Rectal smooth muscle tissue (tissue), 1 donor: ENCODE data around the gene DGKE.

ENCODE experiments used
- H3K27ac ChIP-seq: one replicate; pipeline ENCODE4 v1.7.0; 2013; ENCODE audit warnings: low read depth, low read length, inconsistent platforms
- H3K27me3 ChIP-seq: one replicate; pipeline ENCODE4 v1.7.0; 2013; ENCODE audit warnings: low read length; ENCODE audit not compliant: control insufficient read depth, insufficient read depth
- H3K36me3 ChIP-seq: one replicate; pipeline ENCODE4 v1.7.0; 2013; ENCODE audit warnings: low read length; ENCODE audit not compliant: control insufficient read depth, insufficient read depth
- H3K4me1 ChIP-seq: one replicate; pipeline ENCODE4 v1.7.0; 2013; ENCODE audit warnings: low read length; ENCODE audit not compliant: control insufficient read depth, insufficient read depth
- H3K4me3 ChIP-seq: one replicate; pipeline ENCODE4 v1.7.0; 2013; ENCODE audit warnings: low read length
- H3K9ac ChIP-seq: one replicate; pipeline ENCODE4 v1.7.0; 2013; ENCODE audit warnings: low read length

The DGKE gene

GRCh38 chr17:56887105-56887504, 53.2 kb downstream of the DGKE start:
- H3K4me3 ChIP-seq = no peak overlapping the region
- H3K27me3 ChIP-seq = no peaks in the 10 kb centered on the region
- peaks cover 22% of the 10 kb centered on the region for H3K36me3 ChIP-seq
- no peak overlapping the region for H3K27ac ChIP-seq
- H3K9ac ChIP-seq = no peak overlapping the region
- H3K4me1 ChIP-seq = no peaks in the 10 kb centered on the region

- Histone ChIP-seq H3K27me3 (no peaks in the 10 kb centered on the region), H3K4me1 (no peaks in the 10 kb centered on the region), H3K9ac (no peak overlapping the region), H3K36me3 (peaks cover 26% of the 10 kb centered on the region), H3K4me3 (no peak overlapping the region), H3K27ac (no peak overlapping the region)
Measured at GRCh38 chr17:56887552-56888467, 53.9 kb downstream of the DGKE start.

- H3K27me3 ChIP-seq = no peaks in the 10 kb centered on the region
- H3K9ac ChIP-seq = no peak overlapping the region
- no peak overlapping the region for H3K27ac ChIP-seq
- H3K4me1 ChIP-seq = no peaks in the 10 kb centered on the region
- peaks cover 42% of the 10 kb centered on the region for H3K36me3 ChIP-seq
- no peak overlapping the region for H3K4me3 ChIP-seq
Measured at GRCh38 chr17:56890390-56890789, 56.4 kb downstream of the DGKE start.

GRCh38 chr17:56890906-56891674, 57.1 kb downstream of the DGKE start:
- H3K4me3 ChIP-seq = no peak overlapping the region
- H3K4me1 ChIP-seq = no peaks in the 10 kb centered on the region
- no peaks in the 10 kb centered on the region for H3K27me3 ChIP-seq
- no peak overlapping the region for H3K27ac ChIP-seq
- H3K36me3 ChIP-seq = peaks cover 42% of the 10 kb centered on the region
- no peak overlapping the region for H3K9ac ChIP-seq

GRCh38 chr17:56891751-56892150, 57.8 kb downstream of the DGKE start:
- H3K9ac ChIP-seq = no peak overlapping the region
- H3K27ac ChIP-seq = no peak overlapping the region
- no peak overlapping the region for H3K4me3 ChIP-seq
- H3K27me3 ChIP-seq = no peaks in the 10 kb centered on the region
- no peaks in the 10 kb centered on the region for H3K4me1 ChIP-seq
- peaks cover 42% of the 10 kb centered on the region for H3K36me3 ChIP-seq

- Histone ChIP-seq H3K4me1 (no peaks in the 10 kb centered on the region), H3K27ac (no peak overlapping the region), H3K27me3 (no peaks in the 10 kb centered on the region), H3K9ac (no peak overlapping the region), H3K4me3 (no peak overlapping the region), H3K36me3 (peaks cover 43% of the 10 kb centered on the region)
Measured at GRCh38 chr17:56892333-56892732, 58.4 kb downstream of the DGKE start.

- Histone ChIP-seq H3K9ac (no peak overlapping the region), H3K27me3 (no peaks in the 10 kb centered on the region), H3K4me3 (no peak overlapping the region), H3K36me3 (peaks cover 41% of the 10 kb centered on the region), H3K27ac (no peak overlapping the region), H3K4me1 (no peaks in the 10 kb centered on the region)
Measured at GRCh38 chr17:56893503-56893902, 59.6 kb downstream of the DGKE start.

GRCh38 chr17:56894859-56895455, 61.0 kb downstream of the DGKE start:
- H3K9ac ChIP-seq = no peak overlapping the region

GRCh38 chr17:56896217-56896967, 62.4 kb downstream of the DGKE start:
- H3K36me3 ChIP-seq = peaks cover 51% of the 10 kb centered on the region
- no peaks in the 10 kb centered on the region for H3K27me3 ChIP-seq
- H3K4me3 ChIP-seq = no peak overlapping the region
- no peak overlapping the region for H3K27ac ChIP-seq
- H3K9ac ChIP-seq = no peak overlapping the region
- H3K4me1 ChIP-seq = no peaks in the 10 kb centered on the region

More at GRCh38 chr17:56894859-56895455, 61.0 kb downstream of the DGKE start:
- no peak overlapping the region for H3K27ac ChIP-seq
- H3K36me3 ChIP-seq = peaks cover 46% of the 10 kb centered on the region
- H3K4me3 ChIP-seq = no peak overlapping the region
- H3K4me1 ChIP-seq = no peaks in the 10 kb centered on the region
- H3K27me3 ChIP-seq = no peaks in the 10 kb centered on the region

- H3K4me1 ChIP-seq = no peaks in the 10 kb centered on the region
- no peak overlapping the region for H3K9ac ChIP-seq
- no peaks in the 10 kb centered on the region for H3K27me3 ChIP-seq
- no peak overlapping the region for H3K27ac ChIP-seq
- H3K4me3 ChIP-seq = no peak overlapping the region
- H3K36me3 ChIP-seq = peaks cover 51% of the 10 kb centered on the region
Measured at GRCh38 chr17:56896968-56897359, 63.0 kb downstream of the DGKE start.

GRCh38 chr17:56897646-56898424, 63.9 kb downstream of the DGKE start:
- Histone ChIP-seq H3K27me3 (no peaks in the 10 kb centered on the region), H3K27ac (no peak overlapping the region), H3K4me3 (no peak overlapping the region), H3K4me1 (no peaks in the 10 kb centered on the region), H3K9ac (no peak overlapping the region), H3K36me3 (peaks cover 53% of the 10 kb centered on the region)
